ENCODE results near the gene AKR1D1. TPM values are rescaled to one million over a fixed set of nuclear protein-coding genes. Genes with fewer than 3 reads are reported as not detected.
A peak's percentile ranks its signal among the peaks of the same experiment; 100 is the strongest.

Gene AKR1D1
- total RNA-seq, 1 experiment from 2014 or later, result 2.3 TPM

DNA sequence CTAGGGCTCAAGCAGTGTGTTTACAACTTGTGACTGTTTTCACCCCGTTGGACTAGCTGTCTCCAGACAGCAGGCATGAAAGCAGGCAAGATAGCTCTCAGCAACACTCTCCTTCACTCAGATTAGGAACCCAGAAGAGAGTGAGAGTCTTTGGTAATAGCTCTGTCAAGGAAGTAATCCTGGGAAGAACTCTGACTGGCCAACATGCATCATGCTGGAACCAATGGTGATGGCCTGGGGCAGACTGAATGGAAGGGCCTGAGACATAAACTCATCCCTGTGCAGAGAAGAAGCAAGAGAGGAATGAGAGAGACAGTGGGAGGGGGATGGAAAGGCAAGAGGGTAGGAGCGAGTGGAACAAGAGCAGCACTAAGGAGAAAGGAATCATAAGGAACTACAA is 48.9 kb downstream of the AKR1D1 start:
- peaks cover 53% of the 10 kb centered on the region for H3K9me3 ChIP-seq
- H3K4me1 ChIP-seq, result peaks cover 26% of the 10 kb centered on the region
- no peak for DNase-seq
- no peaks in the 10 kb centered on the region for H3K27me3 ChIP-seq (replicated peaks; ENCODE audit: control insufficient read depth, insufficient read depth, low read length)
- ChIA-PET POLR2A (no interaction called here), CTCF (no interaction called here)
- H3K4me3 ChIP-seq (ENCODE audit: low read depth, low read length), result no peak overlapping the region
- peaks cover 21% of the 10 kb centered on the region for H3K9me3 Mint-ChIP-seq (ENCODE audit: unreplicated experiment)
- no peaks in the 10 kb centered on the region for H3K27me3 Mint-ChIP-seq (ENCODE audit: insufficient read depth, unreplicated experiment)
- H3K36me3 Mint-ChIP-seq (ENCODE audit: insufficient read depth, unreplicated experiment), result peaks cover 23% of the 10 kb centered on the region
- TF ChIP-seq, protein P1, sequence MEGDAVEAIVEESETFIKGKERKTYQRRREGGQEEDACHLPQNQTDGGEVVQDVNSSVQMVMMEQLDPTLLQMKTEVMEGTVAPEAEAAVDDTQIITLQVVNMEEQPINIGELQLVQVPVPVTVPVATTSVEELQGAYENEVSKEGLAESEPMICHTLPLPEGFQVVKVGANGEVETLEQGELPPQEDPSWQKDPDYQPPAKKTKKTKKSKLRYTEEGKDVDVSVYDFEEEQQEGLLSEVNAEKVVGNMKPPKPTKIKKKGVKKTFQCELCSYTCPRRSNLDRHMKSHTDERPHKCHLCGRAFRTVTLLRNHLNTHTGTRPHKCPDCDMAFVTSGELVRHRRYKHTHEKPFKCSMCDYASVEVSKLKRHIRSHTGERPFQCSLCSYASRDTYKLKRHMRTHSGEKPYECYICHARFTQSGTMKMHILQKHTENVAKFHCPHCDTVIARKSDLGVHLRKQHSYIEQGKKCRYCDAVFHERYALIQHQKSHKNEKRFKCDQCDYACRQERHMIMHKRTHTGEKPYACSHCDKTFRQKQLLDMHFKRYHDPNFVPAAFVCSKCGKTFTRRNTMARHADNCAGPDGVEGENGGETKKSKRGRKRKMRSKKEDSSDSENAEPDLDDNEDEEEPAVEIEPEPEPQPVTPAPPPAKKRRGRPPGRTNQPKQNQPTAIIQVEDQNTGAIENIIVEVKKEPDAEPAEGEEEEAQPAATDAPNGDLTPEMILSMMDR (IDR thresholded peaks at IDR 0.05; ENCODE audit: insufficient read depth in 1 of 2, low read depth in 1 of 2, low read length in 1 of 2, severe bottlenecking in 1 of 2, unreplicated experiment in 1 of 2), result no peak
- peak overlapping the region; percentile 35 for H3K27ac Mint-ChIP-seq (ENCODE audit: unreplicated experiment)
- intact Hi-C loops (cut with micrococcal nuclease; ENCODE audit: unreplicated experiment), result no loop called here
- BruUV-seq (replicated peaks), result no TSS peak
- no peak overlapping the region for H3K4me3 Mint-ChIP-seq (ENCODE audit: unreplicated experiment)
- H3K4me1 Mint-ChIP-seq (ENCODE audit: low read depth, unreplicated experiment), result peaks cover 12% of the 10 kb centered on the region
- H3K36me3 ChIP-seq (ENCODE audit: control insufficient read depth, insufficient read depth, low read length), result no peaks in the 10 kb centered on the region

DNA sequence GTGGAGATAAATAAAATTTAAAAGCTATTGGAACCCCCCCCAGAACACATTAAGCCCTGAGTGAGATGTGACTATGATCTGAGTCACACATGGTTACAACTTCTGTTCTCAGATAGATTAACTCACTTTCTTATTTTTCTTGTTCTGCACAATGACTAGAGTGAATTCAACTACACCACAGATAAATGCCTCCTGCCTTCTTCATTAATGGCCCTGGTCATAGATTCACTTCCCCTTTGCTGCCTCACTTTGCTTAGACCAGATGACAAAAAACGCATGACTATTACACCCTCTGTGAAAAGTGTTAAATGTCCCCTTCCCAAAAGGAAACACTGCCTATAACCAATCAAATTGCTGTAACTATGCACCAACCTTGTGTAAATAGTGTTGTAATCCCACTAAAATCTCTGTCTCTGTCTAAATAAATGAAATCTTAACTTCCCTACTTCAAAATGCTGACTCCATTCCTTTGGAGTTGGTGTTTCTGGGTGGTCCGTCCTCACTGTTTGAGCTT is 49.4 kb downstream of the AKR1D1 start:
- Histone ChIP-seq H3K4me3 (ENCODE audit: low read depth, low read length) (no peak overlapping the region), H3K36me3 (ENCODE audit: control insufficient read depth, insufficient read depth, low read length) (no peaks in the 10 kb centered on the region), H3K27me3 (replicated peaks; ENCODE audit: control insufficient read depth, insufficient read depth, low read length) (no peaks in the 10 kb centered on the region), H3K4me1 (peaks cover 26% of the 10 kb centered on the region), H3K9me3 (peaks cover 53% of the 10 kb centered on the region)
- intact Hi-C loops (cut with micrococcal nuclease; ENCODE audit: unreplicated experiment), result no loop called here
- Mint-ChIP-seq H3K9me3 (ENCODE audit: unreplicated experiment) (peaks cover 26% of the 10 kb centered on the region), H3K27me3 (ENCODE audit: insufficient read depth, unreplicated experiment) (no peaks in the 10 kb centered on the region), H3K4me3 (ENCODE audit: unreplicated experiment) (no peak overlapping the region), H3K27ac (ENCODE audit: unreplicated experiment) (peak overlapping the region; percentile 35), H3K36me3 (ENCODE audit: insufficient read depth, unreplicated experiment) (peaks cover 23% of the 10 kb centered on the region), H3K4me1 (ENCODE audit: low read depth, unreplicated experiment) (peaks cover 12% of the 10 kb centered on the region)
- BruUV-seq (replicated peaks), result no TSS peak
- no peak for DNase-seq
- TF ChIP-seq, protein P1 (IDR thresholded peaks at IDR 0.05; ENCODE audit: insufficient read depth in 1 of 2, low read depth in 1 of 2, low read length in 1 of 2, severe bottlenecking in 1 of 2, unreplicated experiment in 1 of 2), result no peak
- ChIA-PET POLR2A (no interaction called here), CTCF (no interaction called here)

DNA sequence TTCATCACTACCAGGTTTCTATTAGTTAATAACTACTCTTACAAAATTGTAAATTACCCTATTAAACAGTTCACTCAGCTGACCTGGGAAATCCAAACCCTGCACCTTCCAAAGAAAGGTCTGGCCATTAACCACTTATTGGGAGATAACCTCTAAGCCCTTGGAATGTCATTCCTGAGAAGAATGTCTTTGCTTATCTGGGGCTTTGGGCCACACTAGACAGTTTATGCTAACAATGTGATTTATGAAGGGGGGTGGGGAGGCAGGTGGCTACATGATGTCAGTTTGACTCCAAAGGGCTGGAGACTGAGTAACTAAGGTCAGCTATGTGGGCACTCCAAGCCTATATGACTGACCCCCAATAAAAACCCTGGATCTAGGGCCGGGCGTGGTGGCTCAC is 50.7 kb downstream of the AKR1D1 start:
- Mint-ChIP-seq H3K36me3 (ENCODE audit: insufficient read depth, unreplicated experiment) (peaks cover 23% of the 10 kb centered on the region), H3K27ac (ENCODE audit: unreplicated experiment) (peak overlapping the region; percentile 92), H3K9me3 (ENCODE audit: unreplicated experiment) (peaks cover 34% of the 10 kb centered on the region), H3K27me3 (ENCODE audit: insufficient read depth, unreplicated experiment) (no peaks in the 10 kb centered on the region), H3K4me1 (ENCODE audit: low read depth, unreplicated experiment) (peaks cover 12% of the 10 kb centered on the region), H3K4me3 (ENCODE audit: unreplicated experiment) (peak overlapping the region; percentile 46)
- Histone ChIP-seq H3K4me1 (peaks cover 26% of the 10 kb centered on the region), H3K4me3 (ENCODE audit: low read depth, low read length) (no peak overlapping the region), H3K36me3 (ENCODE audit: control insufficient read depth, insufficient read depth, low read length) (no peaks in the 10 kb centered on the region), H3K9me3 (peaks cover 49% of the 10 kb centered on the region), H3K27me3 (replicated peaks; ENCODE audit: control insufficient read depth, insufficient read depth, low read length) (no peaks in the 10 kb centered on the region)
- TF ChIP-seq, protein P1 (IDR thresholded peaks at IDR 0.05; ENCODE audit: insufficient read depth in 1 of 2, low read depth in 1 of 2, low read length in 1 of 2, severe bottlenecking in 1 of 2, unreplicated experiment in 1 of 2), result no peak
- ChIA-PET POLR2A (no interaction called here), CTCF (interaction anchor here (0.7 kb wide), 1 partner anchor 29 kb away, joined by 3 read pairs; no protein-coding TSS in a partner anchor)
- peak; percentile 76 to 87 for DNase-seq
- BruUV-seq (replicated peaks), result no TSS peak
- intact Hi-C loops (cut with micrococcal nuclease; ENCODE audit: unreplicated experiment), result loop anchor here (1.0 kb wide), 1 partner anchor 130 kb away; no protein-coding TSS in a partner anchor

Measured in Caco-2 (cell line).